Measurements from ENCODE around the gene VIM. TPM values are rescaled to one million over a fixed set of nuclear protein-coding genes. Genes with fewer than 3 reads are reported as not detected.

The VIM gene
- total RNA-seq, 1 experiment from 2014 or later: 486 TPM

DNA sequence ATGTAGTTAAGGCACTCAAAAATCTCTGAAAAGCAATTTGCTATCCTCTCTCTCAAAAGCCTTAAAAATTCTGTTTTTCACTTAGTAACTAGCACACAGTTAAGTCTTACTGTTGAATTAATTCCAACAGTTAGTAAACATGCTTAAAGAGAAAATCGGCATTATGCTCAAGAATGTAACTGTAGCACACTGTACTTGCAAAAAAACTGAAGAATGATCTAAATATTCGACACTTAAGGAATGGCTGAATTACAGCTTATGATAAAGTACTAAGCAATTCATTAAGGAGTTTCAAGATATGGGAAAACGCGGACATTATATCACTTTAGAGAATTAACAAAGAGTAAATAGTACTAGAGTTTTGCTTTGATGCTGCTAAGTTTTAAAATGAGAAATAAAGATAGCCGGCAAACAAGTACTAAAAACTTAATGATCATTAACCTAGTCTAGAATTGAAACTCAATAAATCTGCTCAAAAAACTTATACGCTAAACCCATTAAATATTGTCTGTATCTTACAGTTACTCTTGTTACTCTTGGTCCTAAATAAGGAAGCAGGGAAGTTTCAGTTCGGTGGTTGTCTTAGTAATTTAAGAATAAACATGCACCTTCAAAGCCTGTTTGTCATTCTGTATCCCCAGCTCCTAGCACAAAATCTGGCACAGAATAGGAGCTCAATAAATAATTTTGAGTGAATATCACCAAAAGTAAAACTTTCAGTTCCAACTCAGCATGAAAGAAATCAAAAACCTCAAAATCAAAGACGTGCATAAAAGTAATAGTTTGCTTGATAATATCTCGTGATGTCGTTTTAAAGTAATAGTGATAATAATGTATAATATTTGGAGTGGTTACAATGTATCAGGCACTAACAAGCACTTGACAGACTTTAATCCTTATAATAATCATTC is 27.8 kb upstream of the VIM start:
- peak overlapping the region; percentile 97 for H3K4me3 Mint-ChIP-seq (ENCODE audit: low read depth, unreplicated experiment)
- BruUV-seq (replicated peaks): TSS peak; percentile 47
- H3K27me3 Mint-ChIP-seq (ENCODE audit: unreplicated experiment): no peaks in the 10 kb centered on the region
- no peaks in the 10 kb centered on the region for H3K9me3 Mint-ChIP-seq (ENCODE audit: low read depth, unreplicated experiment)
- peaks cover 22% of the 10 kb centered on the region for H3K36me3 Mint-ChIP-seq (ENCODE audit: insufficient read depth, unreplicated experiment)
- intact Hi-C loops (cut with micrococcal nuclease; ENCODE audit: unreplicated experiment): no loop called here
- no peak for DNase-seq
- CTCF ChIA-PET: interaction anchor here (0.5 to 2.3 kb wide), 4 partner anchors 16 to 308 kb away, joined by 3 to 19 read pairs (median 7); no protein-coding TSS in a partner anchor
- peak overlapping the region; percentile 91 for H3K27ac Mint-ChIP-seq (ENCODE audit: unreplicated experiment)
- H3K4me1 Mint-ChIP-seq (ENCODE audit: low read depth, unreplicated experiment): peaks cover 43% of the 10 kb centered on the region
- TF ChIP-seq, protein P1, sequence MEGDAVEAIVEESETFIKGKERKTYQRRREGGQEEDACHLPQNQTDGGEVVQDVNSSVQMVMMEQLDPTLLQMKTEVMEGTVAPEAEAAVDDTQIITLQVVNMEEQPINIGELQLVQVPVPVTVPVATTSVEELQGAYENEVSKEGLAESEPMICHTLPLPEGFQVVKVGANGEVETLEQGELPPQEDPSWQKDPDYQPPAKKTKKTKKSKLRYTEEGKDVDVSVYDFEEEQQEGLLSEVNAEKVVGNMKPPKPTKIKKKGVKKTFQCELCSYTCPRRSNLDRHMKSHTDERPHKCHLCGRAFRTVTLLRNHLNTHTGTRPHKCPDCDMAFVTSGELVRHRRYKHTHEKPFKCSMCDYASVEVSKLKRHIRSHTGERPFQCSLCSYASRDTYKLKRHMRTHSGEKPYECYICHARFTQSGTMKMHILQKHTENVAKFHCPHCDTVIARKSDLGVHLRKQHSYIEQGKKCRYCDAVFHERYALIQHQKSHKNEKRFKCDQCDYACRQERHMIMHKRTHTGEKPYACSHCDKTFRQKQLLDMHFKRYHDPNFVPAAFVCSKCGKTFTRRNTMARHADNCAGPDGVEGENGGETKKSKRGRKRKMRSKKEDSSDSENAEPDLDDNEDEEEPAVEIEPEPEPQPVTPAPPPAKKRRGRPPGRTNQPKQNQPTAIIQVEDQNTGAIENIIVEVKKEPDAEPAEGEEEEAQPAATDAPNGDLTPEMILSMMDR (IDR thresholded peaks at IDR 0.05; ENCODE audit: unreplicated experiment): no peak

DNA sequence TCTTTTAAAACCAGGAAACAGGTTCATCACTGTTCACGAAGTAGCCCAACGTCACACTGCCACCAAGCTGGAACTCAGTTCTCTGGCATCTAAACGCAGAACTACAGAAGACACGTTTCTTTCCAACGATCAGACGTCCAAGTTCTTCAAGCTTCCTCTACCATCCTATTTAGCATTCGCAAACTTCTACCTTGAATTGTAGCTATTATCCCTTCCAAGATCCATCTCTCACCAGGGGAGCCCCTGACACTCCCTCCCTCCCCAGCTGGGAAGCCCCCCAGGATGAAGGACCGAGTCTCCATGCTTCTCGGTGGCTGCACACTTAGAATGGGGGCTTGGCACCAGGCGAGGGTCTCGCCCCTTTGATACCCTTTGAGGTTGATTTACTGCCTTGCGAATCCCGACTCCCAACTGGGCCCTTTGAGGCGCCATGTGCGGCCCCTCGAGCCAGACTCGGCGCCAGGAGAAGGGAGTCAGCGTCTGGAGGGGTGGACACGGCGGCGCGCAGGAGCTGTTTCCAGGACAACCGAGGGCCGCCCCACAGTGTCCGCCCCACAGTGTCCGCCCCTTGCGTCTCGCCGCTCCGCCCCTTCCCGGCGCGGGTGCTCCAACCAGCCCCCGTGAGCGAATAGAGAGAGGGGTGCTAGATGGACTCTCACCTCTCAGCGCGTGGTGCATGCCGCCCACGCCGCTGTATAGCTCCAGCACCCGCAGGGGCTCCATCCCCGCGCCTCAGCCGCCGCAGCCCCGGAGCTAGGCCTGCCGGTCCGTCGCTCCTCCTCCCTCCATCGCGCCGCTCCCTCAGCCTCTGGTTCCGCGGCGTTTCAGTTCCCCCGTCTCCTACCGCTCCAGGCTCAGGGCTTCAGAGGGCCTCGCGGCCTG is 26.9 kb upstream of the VIM start, which contains the start of gene TRDMT1:
TRDMT1 (minus strand) TSS at position 761 of the 882 bp plus-strand sequence; CDS start at position 723, 38 bp downstream.
- H3K27me3 Mint-ChIP-seq (ENCODE audit: unreplicated experiment): no peaks in the 10 kb centered on the region
- peak; percentile 85 for DNase-seq
- intact Hi-C loops (cut with micrococcal nuclease; ENCODE audit: unreplicated experiment): loop anchor here (1.0 kb wide), 1 partner anchor 348 kb away; no protein-coding TSS in a partner anchor
- TF ChIP-seq, protein P1 (IDR thresholded peaks at IDR 0.05; ENCODE audit: unreplicated experiment): no peak
- peaks cover 22% of the 10 kb centered on the region for H3K36me3 Mint-ChIP-seq (ENCODE audit: insufficient read depth, unreplicated experiment)
- no peaks in the 10 kb centered on the region for H3K9me3 Mint-ChIP-seq (ENCODE audit: low read depth, unreplicated experiment)
- peak within 1 kb of the TSS; percentile 97 for H3K4me3 Mint-ChIP-seq (ENCODE audit: low read depth, unreplicated experiment)
- BruUV-seq (replicated peaks): no TSS peak
- peaks cover 44% of the 10 kb centered on the region for H3K4me1 Mint-ChIP-seq (ENCODE audit: low read depth, unreplicated experiment)
- CTCF ChIA-PET: interaction anchor here (0.7 to 2.3 kb wide), 4 partner anchors 13 to 309 kb away, joined by 3 to 19 read pairs (median 7); no protein-coding TSS in a partner anchor
- peak within 1 kb of the TSS; percentile 91 for H3K27ac Mint-ChIP-seq (ENCODE audit: unreplicated experiment)

DNA sequence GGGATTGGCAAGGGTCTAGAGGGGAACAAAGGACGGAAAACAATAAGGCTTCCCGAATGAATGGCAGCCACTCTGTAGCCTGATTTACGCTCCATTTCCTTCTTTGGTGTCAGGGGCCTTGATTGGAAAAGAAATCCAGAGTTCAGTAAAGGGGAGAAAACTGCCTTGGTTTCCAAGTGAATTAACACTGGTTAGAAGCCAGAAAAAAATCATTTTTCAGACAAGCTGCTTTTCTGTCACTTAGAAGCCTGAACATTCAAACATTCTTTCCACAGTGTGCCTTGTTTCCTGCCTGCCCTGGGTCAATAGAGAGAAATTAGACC is 26.3 kb upstream of the VIM start:
- H3K4me3 Mint-ChIP-seq (ENCODE audit: low read depth, unreplicated experiment): peak overlapping the region; percentile 97
- no peak for DNase-seq
- intact Hi-C loops (cut with micrococcal nuclease; ENCODE audit: unreplicated experiment): loop anchor here (1.0 to 2.0 kb wide), 2 partner anchors 55 to 348 kb away; no protein-coding TSS in a partner anchor
- TF ChIP-seq, protein P1 (IDR thresholded peaks at IDR 0.05; ENCODE audit: unreplicated experiment): no peak
- no TSS peak for BruUV-seq (replicated peaks)
- H3K27ac Mint-ChIP-seq (ENCODE audit: unreplicated experiment): peak overlapping the region; percentile 91
- H3K4me1 Mint-ChIP-seq (ENCODE audit: low read depth, unreplicated experiment): peaks cover 50% of the 10 kb centered on the region
- peaks cover 22% of the 10 kb centered on the region for H3K36me3 Mint-ChIP-seq (ENCODE audit: insufficient read depth, unreplicated experiment)
- CTCF ChIA-PET: interaction anchor here (1.4 to 2.3 kb wide), 3 partner anchors 14 to 310 kb away, joined by 4 to 19 read pairs (median 10); no protein-coding TSS in a partner anchor
- H3K9me3 Mint-ChIP-seq (ENCODE audit: low read depth, unreplicated experiment): no peaks in the 10 kb centered on the region
- no peaks in the 10 kb centered on the region for H3K27me3 Mint-ChIP-seq (ENCODE audit: unreplicated experiment)

DNA sequence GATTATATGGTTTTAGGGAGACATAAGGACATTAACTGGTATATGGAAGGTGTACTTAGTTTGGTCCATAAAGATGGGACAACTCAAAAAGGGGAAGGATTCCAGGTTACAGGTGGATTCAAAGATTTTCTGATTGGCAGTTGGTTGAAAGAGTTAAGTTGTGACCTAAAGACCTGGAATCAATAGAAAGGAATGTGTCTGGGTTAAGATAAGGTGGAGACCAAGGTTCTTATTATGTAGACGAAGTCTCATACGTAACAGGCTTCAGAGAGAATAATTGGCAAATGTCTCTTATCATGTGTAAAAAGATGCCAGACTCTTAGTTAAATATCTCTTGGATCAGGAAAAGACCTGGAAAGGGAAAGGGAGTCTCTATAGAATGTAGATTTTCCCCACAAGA is 25.5 kb upstream of the VIM start:
- H3K36me3 Mint-ChIP-seq (ENCODE audit: insufficient read depth, unreplicated experiment): peaks cover 22% of the 10 kb centered on the region
- no peaks in the 10 kb centered on the region for H3K27me3 Mint-ChIP-seq (ENCODE audit: unreplicated experiment)
- H3K4me1 Mint-ChIP-seq (ENCODE audit: low read depth, unreplicated experiment): peaks cover 50% of the 10 kb centered on the region
- no peak for DNase-seq
- TF ChIP-seq, protein P1 (IDR thresholded peaks at IDR 0.05; ENCODE audit: unreplicated experiment): no peak
- H3K4me3 Mint-ChIP-seq (ENCODE audit: low read depth, unreplicated experiment): peak overlapping the region; percentile 16
- H3K9me3 Mint-ChIP-seq (ENCODE audit: low read depth, unreplicated experiment): no peaks in the 10 kb centered on the region
- intact Hi-C loops (cut with micrococcal nuclease; ENCODE audit: unreplicated experiment): loop anchor here (2.0 kb wide), 1 partner anchor 54 kb away; no protein-coding TSS in a partner anchor
- no TSS peak for BruUV-seq (replicated peaks)
- H3K27ac Mint-ChIP-seq (ENCODE audit: unreplicated experiment): peak overlapping the region; percentile 91
- CTCF ChIA-PET: interaction anchor here (1.4 to 2.3 kb wide), 2 partner anchors 14 to 28 kb away, joined by 9 to 10 read pairs; no protein-coding TSS in a partner anchor
